ENCODE results near the gene RAB6D. TPM values are rescaled to one million over a fixed set of nuclear protein-coding genes. Genes with fewer than 3 reads are reported as not detected.
"Not testable (repeated sequence)": the region's sequence is repeated elsewhere in the genome, so short reads cannot be mapped to it uniquely, and the experiment has no call there.

Gene RAB6D
- 0.06 TPM in 1 of 2 replicates, not detected in the other for total RNA-seq (2014; rRNA removed)
- polyA plus RNA-seq (2012) = 0.02 TPM

- DNase-seq (ENCODE audit: low read depth) = not testable (repeated sequence)
These were observed at the start of gene RAB6D for GRCh38 chr2:131363703-131364186. RAB6D (minus strand) TSS chr2:131364168; CDS start chr2:131363720, 448 bp downstream.

DNA sequence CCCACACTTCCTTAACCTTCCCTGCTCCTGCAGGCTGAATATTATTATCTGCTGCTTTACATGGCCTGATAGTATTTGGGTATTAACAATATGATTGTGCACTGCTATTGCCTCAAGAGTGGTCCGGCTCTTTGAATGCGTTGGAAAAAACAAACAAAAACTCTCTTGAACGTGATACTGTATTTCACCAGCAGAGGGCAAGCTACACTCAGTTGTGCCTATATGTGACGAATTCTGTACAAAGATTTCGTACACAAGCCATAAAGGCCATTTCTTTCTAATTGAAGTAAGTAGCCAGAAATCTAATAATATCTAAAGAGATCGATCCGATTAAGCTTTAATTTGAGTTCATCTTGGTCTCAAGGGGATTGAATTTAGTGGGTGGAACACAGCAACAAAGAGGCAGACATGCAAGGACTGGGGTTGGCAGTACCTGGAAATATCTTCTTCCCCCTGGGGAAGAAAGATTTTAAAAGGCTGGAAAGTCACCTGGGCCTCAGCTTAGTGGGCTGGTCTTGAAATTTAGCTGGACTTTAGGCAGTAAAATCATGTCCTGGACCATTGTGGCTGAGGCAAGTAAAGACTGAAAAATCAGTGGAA is 49.3 kb upstream of the RAB6D start:
- DNase-seq (ENCODE audit: low read depth) = peak; percentile 54

DNA sequence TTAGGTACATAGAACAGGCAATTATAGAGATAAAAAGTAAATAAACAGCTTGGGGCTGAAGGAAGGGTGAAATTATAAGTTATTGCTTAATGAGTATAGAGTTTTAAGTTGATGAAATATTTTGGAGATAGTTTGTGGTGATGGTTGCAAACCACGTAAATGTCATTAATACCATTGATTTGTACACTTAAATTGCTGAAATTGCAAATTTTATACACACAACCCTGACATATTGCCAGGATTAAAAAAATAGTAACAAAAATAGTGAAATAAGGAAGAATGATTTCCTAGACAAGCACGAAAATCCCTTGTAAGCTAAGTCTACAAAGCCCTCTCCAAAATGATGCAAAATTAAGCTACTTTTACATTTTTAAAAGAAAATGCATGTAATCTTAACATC is 46.2 kb upstream of the RAB6D start:
- DNase-seq (ENCODE audit: low read depth) = no peak

- no peak for DNase-seq (ENCODE audit: low read depth)
These were observed 44.8 kb upstream of the RAB6D start for GRCh38 chr2:131408778-131409177.

DNA sequence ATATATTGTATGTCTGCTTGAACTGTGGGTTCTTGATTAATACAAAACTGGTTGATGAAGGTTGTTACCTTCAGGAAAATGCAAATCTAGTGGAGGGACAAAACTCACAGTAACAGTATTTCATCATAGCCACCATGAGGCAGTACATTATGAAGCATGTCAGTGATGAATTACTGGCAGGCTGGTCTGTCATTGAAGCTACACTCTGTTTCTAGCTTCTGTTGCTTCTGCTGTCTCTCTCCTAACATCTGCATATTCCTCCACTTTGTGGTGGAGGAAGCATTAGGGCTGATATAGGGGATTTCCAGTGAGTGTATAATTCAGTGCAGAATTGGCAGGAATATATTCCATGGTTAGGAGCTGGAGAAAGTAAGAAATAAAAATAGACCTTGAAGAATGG is 44.2 kb upstream of the RAB6D start:
- DNase-seq (ENCODE audit: low read depth) = no peak

DNA sequence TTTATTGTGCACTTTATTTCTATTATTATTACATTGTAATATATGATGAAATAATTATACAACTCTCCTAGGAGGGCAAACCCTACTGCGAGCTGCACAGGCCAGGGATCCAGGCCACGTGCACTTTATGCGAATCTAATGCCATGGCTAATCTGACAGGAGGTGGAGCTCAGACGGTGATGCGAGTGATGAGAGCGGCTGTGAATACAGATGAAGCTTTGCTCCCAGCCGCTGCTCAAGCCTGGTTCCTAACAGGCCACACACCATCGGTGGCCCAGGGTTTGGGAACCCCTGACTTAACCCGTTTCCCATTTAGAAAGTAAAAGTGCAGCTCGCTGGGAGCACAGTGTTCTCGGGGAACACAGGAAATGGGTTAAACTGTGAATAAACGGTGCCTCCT is 40.8 kb upstream of the RAB6D start:
- no peak for DNase-seq (ENCODE audit: low read depth)

GRCh38 chr2:131402320-131403039 is 38.5 kb upstream of the RAB6D start:
- DNase-seq (ENCODE audit: low read depth) = no peak

GRCh38 chr2:131400849-131401248 is 36.9 kb upstream of the RAB6D start:
- no peak for DNase-seq (ENCODE audit: low read depth)

DNA sequence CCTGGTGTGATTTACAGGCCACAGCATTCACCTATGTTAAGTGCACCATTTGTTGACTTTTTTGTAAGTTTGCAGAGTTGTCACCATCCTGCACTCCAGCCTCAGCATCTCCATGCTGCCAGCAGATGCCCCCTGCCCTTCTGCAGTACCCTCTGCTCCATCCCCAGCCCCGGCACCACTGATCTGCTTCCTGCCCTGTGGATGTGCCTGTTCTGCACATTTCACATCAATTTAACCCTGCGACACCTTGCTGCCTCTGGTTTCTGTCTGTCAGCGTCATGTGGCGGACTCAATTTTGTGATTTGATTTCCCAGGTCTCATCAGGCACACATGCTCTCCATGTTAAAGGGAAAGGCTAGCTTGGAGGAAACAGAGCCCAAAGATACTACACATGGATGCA is 36.5 kb upstream of the RAB6D start:
- DNase-seq (ENCODE audit: low read depth) = not testable (repeated sequence)

DNA sequence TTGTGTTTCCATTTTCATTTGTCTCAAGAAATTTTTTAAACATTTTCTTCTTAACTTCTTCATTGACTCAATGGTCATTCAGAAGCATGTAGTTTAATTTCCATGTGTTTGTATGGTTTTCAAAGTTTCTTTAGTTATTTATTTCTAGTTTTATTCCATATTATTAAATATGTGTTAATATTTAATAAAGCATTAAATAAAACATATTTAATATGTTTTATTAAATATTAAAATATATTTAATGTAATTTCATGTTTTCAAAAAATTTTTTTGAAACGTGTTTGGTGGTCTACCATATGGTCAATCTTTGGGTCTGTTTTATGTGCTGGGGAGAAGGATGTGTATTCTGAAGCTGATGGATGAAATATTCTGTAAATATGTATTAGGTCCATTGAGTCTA is 32.2 kb upstream of the RAB6D start:
- not testable (repeated sequence) for DNase-seq (ENCODE audit: low read depth)

GRCh38 chr2:131395024-131395645 is 31.2 kb upstream of the RAB6D start:
- peak; percentile 26 for DNase-seq (ENCODE audit: low read depth)

GRCh38 chr2:131394147-131394931 is 30.4 kb upstream of the RAB6D start:
- DNase-seq (ENCODE audit: low read depth) = no peak

GRCh38 chr2:131391953-131392352 is 28.0 kb upstream of the RAB6D start:
- DNase-seq (ENCODE audit: low read depth) = not testable (repeated sequence)

- not testable (repeated sequence) for DNase-seq (ENCODE audit: low read depth)
These were observed 27.5 kb upstream of the RAB6D start for GRCh38 chr2:131391471-131391870.

GRCh38 chr2:131390495-131391130 is 26.6 kb upstream of the RAB6D start:
- DNase-seq (ENCODE audit: low read depth) = not testable (repeated sequence)

DNA sequence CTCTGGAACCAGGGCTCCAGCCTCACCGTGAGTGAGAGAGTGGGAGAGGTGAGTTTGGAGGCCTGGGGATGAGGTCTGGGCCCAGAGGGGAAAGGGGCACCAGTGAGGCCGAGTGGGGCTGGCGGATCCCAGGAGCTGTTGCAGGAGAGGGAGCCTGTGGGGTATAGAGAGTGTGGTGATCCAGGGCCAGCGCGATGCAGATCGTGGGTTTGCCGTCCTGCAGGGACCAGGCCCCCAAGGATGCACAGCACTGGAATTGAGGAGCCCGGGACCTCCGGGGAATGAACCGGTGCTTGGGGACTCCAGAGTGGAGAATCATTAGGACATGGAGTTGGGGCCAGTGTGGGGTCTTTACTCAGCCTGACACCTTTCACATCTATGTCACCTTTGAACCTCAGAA is 25.7 kb upstream of the RAB6D start:
- DNase-seq (ENCODE audit: low read depth) = no peak

GRCh38 chr2:131388834-131389233 is 24.9 kb upstream of the RAB6D start:
- DNase-seq (ENCODE audit: low read depth) = not testable (repeated sequence)

GRCh38 chr2:131373111-131373510 is 9.1 kb upstream of the RAB6D start:
- not testable (repeated sequence) for DNase-seq (ENCODE audit: low read depth)

DNA sequence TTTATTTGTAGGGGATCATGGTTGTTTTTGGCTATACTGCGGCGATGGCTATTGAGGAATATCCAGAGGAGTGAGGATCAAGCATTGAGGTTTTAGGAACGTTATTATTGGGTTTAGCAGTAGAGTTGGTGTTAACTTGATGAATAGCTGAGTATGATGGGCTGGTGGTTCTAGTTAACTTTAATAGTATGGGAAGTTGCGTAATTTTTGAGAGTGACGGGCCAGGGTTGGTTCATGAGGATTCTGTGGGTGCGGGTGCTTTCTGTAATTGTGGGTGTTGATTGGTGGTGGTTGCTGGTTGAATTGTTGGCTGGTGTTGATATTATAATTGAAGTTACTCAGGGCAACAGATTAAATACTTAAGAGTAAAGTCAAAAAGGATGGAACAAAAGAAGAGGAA is 6.0 kb upstream of the RAB6D start:
- DNase-seq (ENCODE audit: low read depth) = no peak

- not testable (repeated sequence) for DNase-seq (ENCODE audit: low read depth)
These were observed 4.6 kb upstream of the RAB6D start for GRCh38 chr2:131368493-131369066.

DNA sequence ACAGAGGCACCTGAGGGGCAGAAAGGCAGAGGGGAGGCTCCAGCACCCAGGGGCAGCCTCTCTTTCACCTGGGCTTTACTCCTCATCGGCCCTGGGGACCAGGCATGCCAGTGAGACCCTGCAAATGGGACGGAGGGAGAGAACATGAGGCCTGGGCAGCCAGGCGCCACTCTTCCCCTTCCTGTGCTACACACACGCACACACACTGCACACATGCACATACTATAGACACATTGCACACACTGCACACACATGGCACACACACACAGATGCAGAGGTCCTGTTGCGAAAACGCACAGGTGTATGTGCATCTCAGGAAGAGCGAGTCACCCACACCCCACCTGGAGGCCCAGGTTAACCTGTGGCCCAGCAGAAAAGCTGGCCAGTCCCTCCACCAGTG is 3.4 kb upstream of the RAB6D start:
- DNase-seq (ENCODE audit: low read depth) = no peak

Measured in LHCN-M2 (cell line).